Karpas-422 (cell line): ENCODE results near the gene TPSB2. TPM values are rescaled to one million over a fixed set of nuclear protein-coding genes. Genes with fewer than 3 reads are reported as not detected.
"Not testable (repeated sequence)": the region's sequence is repeated elsewhere in the genome, so short reads cannot be mapped to it uniquely, and the experiment has no call there.

Experiments used
- DNase-seq: peaks from one replicate; pipeline ENCODE4 v3.0.0-alpha.2; 2015
- H2AFZ ChIP-seq: fragments of 200-600 bp; sonication (generic); 2 replicates; pipeline ENCODE4 v1.6.1; 2014; ENCODE audit warnings: antibody characterized with exemption, low read length, mixed read lengths
- H3K27ac ChIP-seq: fragments of 200-600 bp; sonication (generic); 2 replicates; pipeline ENCODE4 v1.5.1; 2014; ENCODE audit warnings: mild to moderate bottlenecking, low read length, moderate library complexity
- H3K27me3 ChIP-seq: fragments of 200-600 bp; sonication (generic); 2 replicates; pipeline ENCODE4 v1.6.1; 2014; ENCODE audit warnings: low read length, mixed read lengths
- H3K36me3 ChIP-seq: fragments of 200-600 bp; sonication (generic); 2 replicates; pipeline ENCODE4 v1.6.1; 2014; ENCODE audit warnings: low read length, mixed read lengths; ENCODE audit not compliant: insufficient read depth
- H3K4me1 ChIP-seq: fragments of 200-600 bp; sonication (generic); 2 replicates; pipeline ENCODE4 v1.6.1; 2014; ENCODE audit warnings: mild to moderate bottlenecking, low read length, mixed read lengths
- H3K4me2 ChIP-seq: fragments of 200-600 bp; sonication (generic); 2 replicates; pipeline ENCODE4 v1.6.1; 2014; ENCODE audit warnings: low read length, low read depth, mild to moderate bottlenecking; ENCODE audit not compliant: poor library complexity, severe bottlenecking
- H3K4me3 ChIP-seq: fragments of 200-600 bp; sonication (generic); 2 replicates; pipeline ENCODE4 v1.5.1; 2014; ENCODE audit warnings: mild to moderate bottlenecking, antibody characterized with exemption, low read length, mixed read lengths
- H3K79me2 ChIP-seq: fragments of 200-600 bp; sonication (generic); 2 replicates; pipeline ENCODE4 v1.6.1; 2014; ENCODE audit warnings: mild to moderate bottlenecking, low read length, mixed read lengths
- H3K9ac ChIP-seq: fragments of 200-600 bp; sonication (generic); 2 replicates; pipeline ENCODE4 v1.6.0; 2014; ENCODE audit warnings: low read length
- H3K9me2 ChIP-seq: fragments of 200-600 bp; sonication (generic), shearing (Covaris generic); replicated peaks from 2 replicates; pipeline ENCODE4 v1.6.0; 2014; ENCODE audit warnings: mild to moderate bottlenecking, low read length, moderate library complexity; ENCODE audit not compliant: insufficient read depth
- H3K9me3 ChIP-seq: fragments of 300-700, 200-600 bp; sonication (generic); 2 replicates; pipeline ENCODE4 v1.6.1; 2014; ENCODE audit warnings: low read length, mixed read lengths
- H4K20me1 ChIP-seq: fragments of 200-600 bp; sonication (generic); 2 replicates; pipeline ENCODE4 v1.6.1; 2014; ENCODE audit warnings: mild to moderate bottlenecking, antibody characterized with exemption, low read length, low read depth; ENCODE audit not compliant: insufficient read depth
- total RNA-seq: library from RNA; depleted of rRNA; stranded (reverse); fragments of >200 nt; shearing (Covaris generic); gene quantifications from 2 replicates; pipeline ENCODE4 v1.2.3, GENCODE V29; 2014; ENCODE audit warnings: low replicate concordance

TPSB2 gene
- total RNA-seq, 1 experiment from 2014 or later, result not detected

- H4K20me1 ChIP-seq, H3K9ac ChIP-seq, H3K4me1 ChIP-seq, H3K27ac ChIP-seq, H3K27me3 ChIP-seq, H3K9me2 ChIP-seq, H3K4me3 ChIP-seq, H3K4me2 ChIP-seq, H3K36me3 ChIP-seq, H3K79me2 ChIP-seq, H3K9me3 ChIP-seq, H2AFZ ChIP-seq, DNase-seq: not testable (repeated sequence)
These were observed 9.6 kb upstream of the TPSB2 start for GRCh38 chr16:1239575-1239974.

- DNase-seq, result not testable (repeated sequence)
These were observed 8.9 kb upstream of the TPSB2 start for GRCh38 chr16:1238909-1239308.

DNA sequence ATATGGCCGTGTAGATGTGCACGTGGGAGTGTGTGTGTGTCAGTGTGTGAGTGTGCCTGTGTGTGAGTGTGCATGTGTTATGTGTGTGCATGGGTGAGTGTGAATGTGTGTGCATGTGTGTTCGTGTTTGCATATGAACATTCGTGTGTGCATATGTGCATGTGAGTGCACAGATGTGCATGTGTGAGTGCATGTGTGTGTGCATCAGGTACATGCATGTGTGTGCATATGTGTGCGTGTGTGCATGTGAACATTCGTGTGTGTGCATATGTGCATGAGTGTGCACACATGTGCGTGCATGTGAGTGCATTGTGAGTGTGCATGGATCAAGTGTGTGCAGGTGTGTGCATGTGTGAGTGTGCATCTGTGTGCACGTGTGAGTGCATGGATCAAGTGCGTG lies 8.0 kb upstream of the TPSB2 start:
- H4K20me1 ChIP-seq, result no peaks in the 10 kb centered on the region
- H3K4me1 ChIP-seq, result no peaks in the 10 kb centered on the region
- no peaks in the 10 kb centered on the region for H3K36me3 ChIP-seq
- H3K9me2 ChIP-seq, result no peaks in the 10 kb centered on the region
- H3K9ac ChIP-seq, result no peak overlapping the region
- H3K27me3 ChIP-seq, result no peaks in the 10 kb centered on the region
- peak; percentile 2 for DNase-seq
- H3K4me3 ChIP-seq, result no peak overlapping the region
- no peaks in the 10 kb centered on the region for H3K79me2 ChIP-seq
- H2AFZ ChIP-seq, result no peak overlapping the region
- no peak overlapping the region for H3K27ac ChIP-seq
- H3K9me3 ChIP-seq, result no peaks in the 10 kb centered on the region
- no peak overlapping the region for H3K4me2 ChIP-seq

More at GRCh38 chr16:1238909-1239308, 8.9 kb upstream of the TPSB2 start:
- not testable (repeated sequence) for H3K4me1 ChIP-seq, H2AFZ ChIP-seq, H3K27me3 ChIP-seq, H3K9me2 ChIP-seq, H3K79me2 ChIP-seq, H3K9ac ChIP-seq, H3K4me3 ChIP-seq, H3K9me3 ChIP-seq, H3K27ac ChIP-seq, H3K36me3 ChIP-seq, H3K4me2 ChIP-seq, H4K20me1 ChIP-seq

DNA sequence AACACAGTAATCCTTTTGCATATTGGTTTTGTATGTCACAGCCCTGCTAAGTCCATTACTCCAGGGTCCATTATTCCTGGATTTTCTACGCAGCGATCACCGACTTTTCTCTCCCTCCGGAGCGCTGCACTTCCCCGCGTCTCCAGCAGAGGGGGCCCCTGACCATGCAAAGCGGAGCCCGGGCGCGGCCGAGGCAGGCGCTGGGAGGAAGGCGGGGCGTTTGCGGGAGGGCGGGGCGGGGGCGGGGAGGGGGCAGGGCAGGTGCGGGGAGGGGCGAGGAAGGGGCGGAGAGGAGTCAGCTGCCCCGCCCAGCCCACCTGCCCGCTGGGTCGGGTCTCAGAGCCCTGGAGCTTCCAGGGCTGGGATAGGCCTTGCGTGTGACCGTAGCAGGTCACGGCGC lies 6.7 kb upstream of the TPSB2 start:
- not testable (repeated sequence) for H3K4me3 ChIP-seq, DNase-seq, H3K9me2 ChIP-seq, H3K27me3 ChIP-seq, H4K20me1 ChIP-seq, H3K4me2 ChIP-seq, H3K4me1 ChIP-seq, H3K9me3 ChIP-seq, H3K9ac ChIP-seq, H2AFZ ChIP-seq, H3K27ac ChIP-seq, H3K79me2 ChIP-seq, H3K36me3 ChIP-seq

GRCh38 chr16:1232049-1232748 lies 2.2 kb upstream of the TPSB2 start:
- not testable (repeated sequence) for H3K4me3 ChIP-seq

GRCh38 chr16:1231301-1231700 lies 1.3 kb upstream of the TPSB2 start:
- not testable (repeated sequence) for H3K9ac ChIP-seq, H3K4me2 ChIP-seq, H3K4me1 ChIP-seq, H3K9me2 ChIP-seq, H3K36me3 ChIP-seq, H3K4me3 ChIP-seq, H3K27me3 ChIP-seq, DNase-seq, H3K9me3 ChIP-seq, H4K20me1 ChIP-seq, H2AFZ ChIP-seq, H3K27ac ChIP-seq, H3K79me2 ChIP-seq

More at GRCh38 chr16:1232049-1232748, 2.2 kb upstream of the TPSB2 start:
- H3K4me2 ChIP-seq, H3K36me3 ChIP-seq, H3K9me2 ChIP-seq, H3K27ac ChIP-seq, H3K9me3 ChIP-seq, H3K27me3 ChIP-seq, H3K79me2 ChIP-seq, H2AFZ ChIP-seq, H4K20me1 ChIP-seq, H3K4me1 ChIP-seq, H3K9ac ChIP-seq, DNase-seq: not testable (repeated sequence)

DNA sequence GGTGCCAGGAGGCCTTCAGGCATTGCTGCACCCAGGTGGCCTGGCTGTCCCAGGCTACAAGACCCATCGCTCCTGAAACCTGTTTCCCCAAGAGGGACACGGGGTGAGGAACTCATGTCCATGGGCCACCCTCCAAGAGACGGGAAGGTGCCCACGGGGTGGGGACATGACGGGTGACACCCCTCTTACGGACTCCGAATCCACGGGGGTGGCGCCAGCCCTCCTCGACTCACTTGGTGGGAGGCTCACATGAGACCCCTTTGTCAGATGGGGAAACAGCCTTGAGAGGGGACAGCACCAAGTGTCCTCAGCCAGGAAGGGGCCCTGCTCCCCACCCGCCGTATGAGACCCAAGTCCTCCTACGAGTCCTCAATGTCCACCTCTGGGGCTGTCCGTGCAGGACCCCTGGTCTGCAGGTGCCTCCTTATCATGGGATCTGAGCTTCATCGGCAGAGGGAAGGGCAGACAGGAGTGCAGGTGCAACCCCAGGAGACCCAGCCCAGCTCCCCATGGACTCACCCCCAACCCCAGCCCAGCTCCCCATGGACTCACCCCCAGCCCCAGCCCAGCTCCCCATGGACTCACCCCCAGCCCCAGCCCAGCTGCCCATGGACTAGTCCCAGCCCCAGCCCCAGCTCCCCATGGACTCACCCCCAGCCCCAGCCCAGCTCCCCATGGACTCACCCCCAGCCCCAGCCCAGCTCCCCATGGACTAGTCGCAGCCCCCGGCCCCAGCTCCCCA lies 658 bp upstream of the TPSB2 start:
- not testable (repeated sequence) for H4K20me1 ChIP-seq, H3K27ac ChIP-seq, H3K36me3 ChIP-seq, H3K27me3 ChIP-seq, H2AFZ ChIP-seq, H3K9me2 ChIP-seq, DNase-seq, H3K4me1 ChIP-seq, H3K79me2 ChIP-seq, H3K4me3 ChIP-seq, H3K9me3 ChIP-seq, H3K4me2 ChIP-seq, H3K9ac ChIP-seq

- not testable (repeated sequence) for H3K9me2 ChIP-seq, H3K9ac ChIP-seq, H3K4me1 ChIP-seq, H3K4me3 ChIP-seq, DNase-seq, H2AFZ ChIP-seq, H3K27ac ChIP-seq, H3K79me2 ChIP-seq, H3K27me3 ChIP-seq, H3K9me3 ChIP-seq, H4K20me1 ChIP-seq, H3K4me2 ChIP-seq, H3K36me3 ChIP-seq
These were observed 508 bp downstream of the TPSB2 start for GRCh38 chr16:1229476-1229875.
